GM23338 (cell line): ENCODE data around the gene OR52E1. TPM values are rescaled to one million over a fixed set of nuclear protein-coding genes. Genes with fewer than 3 reads are reported as not detected.

Source experiments
- ATAC-seq: fragments of 200-7000 bp; cut with Tn5 transposase; 3 replicates; pipeline ENCODE4 v1.9.1; 2020
- DNase-seq: peaks from one replicate; pipeline ENCODE4 v3.0.0-alpha.2; 2015; ENCODE audit warnings: low spot score
- H2AFZ ChIP-seq: fragments of 200-600 bp; sonication (generic); 2 replicates; pipeline ENCODE4 v1.8.0; 2016; ENCODE audit warnings: antibody characterized with exemption, mild to moderate bottlenecking, moderate library complexity
- H3F3A ChIP-seq: fragments of 200-600 bp; sonication (generic); replicated peaks from 2 replicates; pipeline ENCODE4 v1.8.0; 2017; ENCODE audit warnings: antibody characterized with exemption, mixed run types, low read depth
- H3K27ac ChIP-seq: fragments of 200-600 bp; sonication (generic); 2 replicates; pipeline ENCODE4 v1.6.1; 2016; ENCODE audit warnings: low read depth
- H3K27me3 ChIP-seq: fragments of 200-600 bp; sonication (generic); 2 replicates; pipeline ENCODE4 v1.8.0; 2016; ENCODE audit warnings: mild to moderate bottlenecking, mixed run types, moderate library complexity; ENCODE audit not compliant: insufficient read depth
- H3K36me3 ChIP-seq: fragments of 200-600 bp; sonication (generic); 2 replicates; pipeline ENCODE4 v1.8.0; 2016; ENCODE audit warnings: mild to moderate bottlenecking; ENCODE audit not compliant: insufficient read depth
- H3K4me1 ChIP-seq: fragments of 200-600 bp; sonication (generic); 2 replicates; pipeline ENCODE4 v1.8.0; 2016; ENCODE audit warnings: mild to moderate bottlenecking, moderate library complexity; ENCODE audit not compliant: insufficient read depth
- H3K4me2 ChIP-seq: fragments of 200-600 bp; sonication (generic); 2 replicates; pipeline ENCODE4 v1.7.1; 2017; ENCODE audit warnings: mixed run types
- H3K4me3 ChIP-seq: fragments of 200-600 bp; sonication (generic); 2 replicates; pipeline ENCODE4 v1.6.1; 2016; ENCODE audit warnings: mixed run types
- H3K79me2 ChIP-seq: fragments of 200-600 bp; sonication (generic); replicated peaks from 2 replicates; pipeline ENCODE4 v1.8.0; 2017; ENCODE audit warnings: mild to moderate bottlenecking; ENCODE audit not compliant: insufficient read depth
- H3K9me2 ChIP-seq: fragments of 200-600 bp; sonication (generic); 2 replicates; pipeline ENCODE4 v1.8.0; 2017; ENCODE audit not compliant: insufficient read depth
- H4K20me1 ChIP-seq: fragments of 200-600 bp; sonication (generic); replicated peaks from 2 replicates; pipeline ENCODE4 v1.8.0; 2017; ENCODE audit warnings: mild to moderate bottlenecking; ENCODE audit not compliant: insufficient read depth
- H3K27ac Mint-ChIP-seq: 2 replicates; pipeline ENCODE4 v1.8.0; 2020; ENCODE audit warnings: inconsistent platforms, mild to moderate bottlenecking, moderate library complexity, mixed read lengths
- H3K27me3 Mint-ChIP-seq: 3 replicates; pipeline ENCODE4 v1.8.0; 2022; ENCODE audit warnings: low read depth, mild to moderate bottlenecking, moderate library complexity, mixed read lengths, inconsistent platforms; ENCODE audit not compliant: insufficient read depth, poor library complexity
- H3K36me3 Mint-ChIP-seq: 3 replicates; pipeline ENCODE4 v1.8.0; 2021; ENCODE audit warnings: low read depth, mild to moderate bottlenecking, inconsistent platforms, moderate library complexity, mixed read lengths
- H3K4me1 Mint-ChIP-seq: 3 replicates; pipeline ENCODE4 v1.8.0; 2020; ENCODE audit warnings: mild to moderate bottlenecking, inconsistent platforms, mixed read lengths
- H3K4me3 Mint-ChIP-seq: 3 replicates; pipeline ENCODE4 v1.8.0; 2021; ENCODE audit warnings: moderate library complexity, mild to moderate bottlenecking, inconsistent platforms, mixed read lengths
- H3K9me3 Mint-ChIP-seq: 3 replicates; pipeline ENCODE4 v1.8.0; 2020; ENCODE audit warnings: moderate library complexity, mild to moderate bottlenecking, inconsistent platforms, mixed read lengths
- CREB1 ChIP-seq: fragments of 250-450 bp; sonication (Bioruptor Pico); IDR thresholded peaks from 2 replicates; pipeline ENCODE4 v1.5.0; 2020; ENCODE audit warnings: low read depth, mild to moderate bottlenecking, moderate library complexity
- CTCF ChIP-seq, 2 experiments: fragments of 200-600 bp in 1 of 2; sonication (generic) in 1 of 2; conservative IDR thresholded peaks; 2 replicates each; pipeline versions ENCODE4 v1.5.1 to v1.6.1; 2016 to 2017; ENCODE audit warnings: antibody characterized with exemption in 2 of 2, low read depth in 2 of 2, mild to moderate bottlenecking in 2 of 2, moderate library complexity in 1 of 2
- ETS1 ChIP-seq: IDR thresholded peaks from 2 replicates; pipeline ENCODE4 v1.6.1; 2016; ENCODE audit warnings: antibody characterized with exemption
- EZH2 ChIP-seq: fragments of 200-600 bp; sonication (generic); IDR thresholded peaks from one replicate; pipeline ENCODE4 v1.8.0; 2017; ENCODE audit warnings: antibody characterized with exemption, mild to moderate bottlenecking, low read depth; ENCODE audit not compliant: unreplicated experiment
- EZH2phosphoT487 ChIP-seq: fragments of 200-600 bp; sonication (generic); IDR thresholded peaks from one replicate; pipeline ENCODE4 v1.8.1; 2018; ENCODE audit warnings: antibody characterized with exemption; ENCODE audit not compliant: unreplicated experiment
- JUNB ChIP-seq: IDR thresholded peaks from one replicate; pipeline ENCODE4 v1.6.1; 2016; ENCODE audit warnings: antibody characterized with exemption; ENCODE audit not compliant: unreplicated experiment
- NANOG ChIP-seq: IDR thresholded peaks from 2 replicates; pipeline ENCODE4 v1.6.1; 2016; ENCODE audit warnings: antibody characterized with exemption, borderline replicate concordance
- POLR2AphosphoS5 ChIP-seq: IDR thresholded peaks from 2 replicates; pipeline ENCODE4 v1.6.1; 2016; ENCODE audit warnings: antibody characterized with exemption, low read depth
- REST ChIP-seq: IDR thresholded peaks from one replicate; pipeline ENCODE4 v1.6.1; 2018; ENCODE audit warnings: antibody characterized with exemption; ENCODE audit not compliant: unreplicated experiment
- STAT1 ChIP-seq: IDR thresholded peaks from one replicate; pipeline ENCODE4 v1.6.1; 2016; ENCODE audit warnings: antibody characterized with exemption; ENCODE audit not compliant: unreplicated experiment
- ZNF114 ChIP-seq: fragments of 250-450 bp; sonication (Bioruptor Pico); IDR thresholded peaks from 2 replicates; pipeline ENCODE4 v1.5.0; 2020; ENCODE audit warnings: mild to moderate bottlenecking, moderate library complexity
- ZNF331 ChIP-seq: fragments of 250-450 bp; sonication (Bioruptor Pico); IDR thresholded peaks from 2 replicates; pipeline ENCODE4 v1.5.0; 2020; ENCODE audit warnings: low read depth, mild to moderate bottlenecking, moderate library complexity
- ZNF462 ChIP-seq: fragments of 250-450 bp; sonication (Bioruptor Pico); IDR thresholded peaks from 2 replicates; pipeline ENCODE4 v1.5.0; 2020; ENCODE audit warnings: mild to moderate bottlenecking, moderate library complexity
- polyA plus RNA-seq: library from polyadenylated mRNA; unstranded; fragments of >200 nt; fragmentation: Nextera tagmentation; extraction: Ambion mirVana; gene quantifications from 2 replicates; pipeline ENCODE4 v1.2.1, GENCODE V29; 2016
- total RNA-seq: library from RNA; depleted of rRNA; stranded (reverse); fragments of >200 nt; shearing (Covaris generic); gene quantifications from 2 replicates; pipeline ENCODE4 v1.2.3, GENCODE V29; 2014

The OR52E1 gene
- total and polyA plus RNA-seq, 2 experiments from 2014 or later = not detected

- Histone ChIP-seq H3K27me3 (no peaks in the 10 kb centered on the region), H3K4me2 (no peak overlapping the region), H3K79me2 (no peaks in the 10 kb centered on the region), H3K9me2 (0 out of 2 replicates have a peak, but pooled peaks cover 3% of the 10 kb centered on the region), H3K4me1 (no peaks in the 10 kb centered on the region), H3K4me3 (no peak overlapping the region), H3K27ac (no peak overlapping the region), H2AFZ (no peak overlapping the region), H3F3A (no peaks in the 10 kb centered on the region), H4K20me1 (no peaks in the 10 kb centered on the region), H3K36me3 (no peaks in the 10 kb centered on the region)
- H3K9me3 Mint-ChIP-seq = no peaks in the 10 kb centered on the region
- no peaks in the 10 kb centered on the region for H3K4me1 Mint-ChIP-seq
- no peaks in the 10 kb centered on the region for H3K27me3 Mint-ChIP-seq
- H3K27ac Mint-ChIP-seq = no peak overlapping the region
- ATAC-seq (no peak), DNase-seq (no peak)
- H3K36me3 Mint-ChIP-seq = no peaks in the 10 kb centered on the region
- TF ChIP-seq ZNF331 (CRISPR knock-in tag) = no peak
- TF ChIP-seq ZNF462 (CRISPR knock-in tag) = no peak
- no peak for TF ChIP-seq NANOG
- no peak for TF ChIP-seq STAT1
- TF ChIP-seq REST = no peak
- TF ChIP-seq EZH2 = no peak
- no peak for TF ChIP-seq POLR2AphosphoS5
- no peak for TF ChIP-seq ZNF114 (CRISPR knock-in tag)
- no peak for TF ChIP-seq ETS1
- TF ChIP-seq CTCF (conservative IDR thresholded peaks at IDR 0.05; ENCODE audit: low read depth in 2 of 2) = no peak
- no peak for TF ChIP-seq EZH2phosphoT487
- no peak for TF ChIP-seq CREB1
- no peak for TF ChIP-seq JUNB
- no peak overlapping the region for H3K4me3 Mint-ChIP-seq
These were observed 4.3 kb upstream of the OR52E1 start for GRCh38 chr11:5065027-5065426.
